K562 (cell line): ENCODE measurements around the gene LCE1B. TPM values are rescaled to one million over a fixed set of nuclear protein-coding genes. Genes with fewer than 3 reads are reported as not detected.

ENCODE experiments used
- ATAC-seq: fragments of 200-7000 bp; cut with Tn5 transposase; 3 replicates; pipeline ENCODE4 v1.9.1; 2020; ENCODE audit warnings: moderate library complexity
- BruUV-seq: library from RNA; stranded (reverse); fragments of 400-500 nt; replicated peaks from 2 replicates; lab custom pipeline; 2021; lab: Mats Ljungman, UMichigan
- CTCF ChIA-PET: fragments of 300-600 bp; formaldehyde crosslinking; extraction: SDS; loops from one replicate; lab custom pipeline; 2021; ENCODE audit warnings: low intra/inter-chr PET ratio; lab: Yijun Ruan, JAX
- POLR2A ChIA-PET: fragments of 300-600, 350-650 bp; sonication (Branson Sonifier 250); formaldehyde crosslinking; extraction: SDS; loops from one replicate; lab custom pipeline; 2021; ENCODE audit warnings: antibody characterized with exemption, inconsistent platforms; lab: Yijun Ruan, JAX
- DNase-seq, 4 experiments: peaks; one replicate each; pipeline versions ENCODE4 v3.0.0 to v3.0.0-alpha.2; 2011 to 2018; ENCODE audit warnings: low spot score in 3 of 4, mixed read lengths in 3 of 4; ENCODE audit errors: extremely low read depth in 1 of 4
- FAIRE-seq: peaks from 2 replicates; lab custom pipeline; 2011; peaks lifted over from hg19 to GRCh38; lab: Jason Lieb, UNC
- H2AFZ ChIP-seq: 2 replicates; pipeline ENCODE4 v1.6.0; 2011; ENCODE audit warnings: low read depth, low read length, control low read depth, inconsistent platforms
- H3K27ac ChIP-seq: fragments of 200-600 bp; 3 replicates; pipeline ENCODE4 v1.8.0; 2011; ENCODE audit warnings: low read depth, mild to moderate bottlenecking, control low read depth, inconsistent platforms, low read length, moderate library complexity, mixed read lengths; ENCODE audit errors: extremely low read depth
- H3K27me3 ChIP-seq, 2 experiments: fragments of 300-600 bp in 1 of 2; 2 replicates in 1 of 2; 3 replicates in 1 of 2; pipeline versions ENCODE4 v1.6.0 to v1.8.0; 2011; ENCODE audit warnings: inconsistent platforms in 2 of 2, low read length in 2 of 2, mild to moderate bottlenecking in 1 of 2, mixed read lengths in 1 of 2, moderate library complexity in 1 of 2; ENCODE audit not compliant: control insufficient read depth in 2 of 2, insufficient read depth in 2 of 2
- H3K36me3 ChIP-seq: fragments of 300-600 bp; 3 replicates; pipeline ENCODE4 v1.8.0; 2011; ENCODE audit warnings: mild to moderate bottlenecking, low read length, inconsistent platforms; ENCODE audit not compliant: control insufficient read depth, insufficient read depth
- H3K4me1 ChIP-seq, 2 experiments: fragments of 200-600 bp in 1 of 2; replicated peaks in 1 of 2; 2 replicates in 1 of 2; 3 replicates in 1 of 2; pipeline versions ENCODE4 v1.5.1 to v1.8.0; 2011; ENCODE audit warnings: inconsistent platforms in 2 of 2, low read length in 2 of 2, mild to moderate bottlenecking in 1 of 2, mixed read lengths in 1 of 2, moderate library complexity in 1 of 2; ENCODE audit not compliant: control insufficient read depth in 2 of 2, insufficient read depth in 2 of 2
- H3K4me2 ChIP-seq: 2 replicates; pipeline ENCODE4 v1.6.1; 2011; ENCODE audit warnings: low read length, control low read depth, inconsistent platforms, mixed read lengths; ENCODE audit not compliant: insufficient read depth
- H3K4me3 ChIP-seq: fragments of 200-600 bp; sonication (generic), shearing (Covaris generic); 2 replicates; pipeline ENCODE4 v1.5.1; 2016; ENCODE audit warnings: control low read depth, inconsistent platforms
- H3K79me2 ChIP-seq: fragments of 200-600 bp; 3 replicates; pipeline ENCODE4 v1.8.0; 2011; ENCODE audit warnings: low read length, inconsistent platforms; ENCODE audit not compliant: control insufficient read depth, insufficient read depth
- H3K9ac ChIP-seq, 2 experiments: 2 replicates each; pipeline versions ENCODE4 v1.6.0 to v1.6.1; 2011; ENCODE audit warnings: low read depth in 2 of 2, low read length in 2 of 2, control low read depth in 1 of 2, inconsistent platforms in 1 of 2, mild to moderate bottlenecking in 1 of 2, mixed read lengths in 1 of 2; ENCODE audit not compliant: insufficient read depth in 1 of 2
- H3K9me1 ChIP-seq: one replicate; pipeline ENCODE4 v1.6.0; 2011; ENCODE audit warnings: inconsistent platforms, mild to moderate bottlenecking, low read length, moderate library complexity; ENCODE audit not compliant: control insufficient read depth, insufficient read depth
- H3K9me3 ChIP-seq: replicated peaks from 2 replicates; pipeline ENCODE4 v1.5.1; 2011; ENCODE audit warnings: low read depth, low read length, inconsistent platforms; ENCODE audit not compliant: control insufficient read depth, insufficient read depth
- H4K20me1 ChIP-seq: replicated peaks from 2 replicates; pipeline ENCODE4 v1.6.1; 2011; ENCODE audit warnings: low read length, inconsistent platforms, mixed read lengths; ENCODE audit not compliant: control insufficient read depth, insufficient read depth
- ATF7 ChIP-seq: fragments of 450-650 bp; IDR thresholded peaks from 2 replicates; pipeline ENCODE4 v1.7.1; 2014; ENCODE audit warnings: mild to moderate bottlenecking, moderate library complexity
- CREB1 ChIP-seq, 2 experiments: sonication (generic) in 1 of 2; formaldehyde crosslinking in 1 of 2; IDR thresholded peaks; 2 replicates each; pipeline versions ENCODE4 v1.6.1 to v1.8.0; 2012 to 2022; ENCODE audit warnings: inconsistent platforms in 1 of 2, mild to moderate bottlenecking in 1 of 2, missing genetic modification reagents in 1 of 2, moderate library complexity in 1 of 2
- EGR1 ChIP-seq: fragments of 450-650 bp; conservative IDR thresholded peaks from 2 replicates; pipeline ENCODE4 v1.6.1; 2017; ENCODE audit warnings: mild to moderate bottlenecking
- EZH2 ChIP-seq: IDR thresholded peaks from 2 replicates; pipeline ENCODE4 v1.6.1; 2012; ENCODE audit warnings: low read depth, mild to moderate bottlenecking, inconsistent platforms, low read length, borderline replicate concordance
- HOXB6 ChIP-seq: fragments of 250-450 bp; sonication (Bioruptor Pico); IDR thresholded peaks from 2 replicates; pipeline ENCODE4 v1.5.1; 2022; ENCODE audit warnings: mild to moderate bottlenecking, borderline replicate concordance
- KAT8 ChIP-seq: fragments of 450-650 bp; IDR thresholded peaks from 2 replicates; pipeline ENCODE4 v1.6.1; 2016; ENCODE audit warnings: low read depth, mild to moderate bottlenecking
- KLF16 ChIP-seq: IDR thresholded peaks from 2 replicates; pipeline ENCODE4 v1.6.1; 2016; ENCODE audit warnings: antibody characterized with exemption
- KLF6 ChIP-seq: fragments of 250-450 bp; sonication (Bioruptor Pico); IDR thresholded peaks from 2 replicates; pipeline ENCODE4 v1.4.0; 2020; ENCODE audit warnings: mild to moderate bottlenecking, moderate library complexity, borderline replicate concordance
- MEF2A ChIP-seq: IDR thresholded peaks from 2 replicates; pipeline ENCODE4 v1.6.1; 2011; ENCODE audit warnings: low read depth, mild to moderate bottlenecking, low read length, moderate library complexity; ENCODE audit not compliant: control insufficient read depth
- SAFB ChIP-seq: fragments of 200-400 bp; formaldehyde crosslinking; IDR thresholded peaks from 2 replicates; pipeline ENCODE4 v1.6.1; 2017; ENCODE audit warnings: low read depth, low read length, borderline replicate concordance
- SMAD1 ChIP-seq: fragments of 150-350 bp; IDR thresholded peaks from 2 replicates; pipeline ENCODE4 v1.6.1; 2014; ENCODE audit warnings: low read length, low read depth; ENCODE audit not compliant: partially characterized antibody
- SRF ChIP-seq, 2 experiments: fragments of 250-450, 450-650 bp in 1 of 2; sonication (Bioruptor Pico) in 1 of 2; sonication (generic) in 1 of 2; formaldehyde crosslinking; IDR thresholded peaks; 2 replicates each; pipeline versions ENCODE4 v1.5.0 to v1.5.1; 2020 to 2022; ENCODE audit warnings: mild to moderate bottlenecking in 1 of 2, missing genetic modification reagents in 1 of 2
- ZKSCAN8 ChIP-seq: fragments of 200-800 bp; sonication (Bioruptor generic); IDR thresholded peaks from 2 replicates; pipeline ENCODE4 v1.6.1; 2016; ENCODE audit warnings: missing genetic modification characterization, missing compliant biosample characterization
- ZNF212 ChIP-seq: fragments of 450-650 bp; formaldehyde crosslinking; IDR thresholded peaks from 2 replicates; pipeline ENCODE4 v1.4.0; 2020; ENCODE audit warnings: mild to moderate bottlenecking
- ZNF253 ChIP-seq: fragments of 250-450 bp; sonication (Bioruptor Pico); conservative IDR thresholded peaks from 2 replicates; pipeline ENCODE4 v1.6.1; 2021; ENCODE audit warnings: mild to moderate bottlenecking
- ZNF280A ChIP-seq: fragments of 450-650 bp; IDR thresholded peaks from 2 replicates; pipeline ENCODE4 v1.6.1; 2018; ENCODE audit warnings: mild to moderate bottlenecking, low read depth; ENCODE audit not compliant: partially characterized antibody
- ZNF584 ChIP-seq: fragments of 200-800 bp; sonication (Bioruptor generic); IDR thresholded peaks from 2 replicates; pipeline ENCODE4 v1.6.1; 2016; ENCODE audit warnings: low read depth, mild to moderate bottlenecking, missing genetic modification characterization, missing compliant biosample characterization
- ZNF586 ChIP-seq: fragments of 450-650 bp; formaldehyde crosslinking; conservative IDR thresholded peaks from 2 replicates; pipeline ENCODE4 v1.4.0; 2020; ENCODE audit warnings: mild to moderate bottlenecking, moderate library complexity
- WGBS: fragments of 100-300 bp; shearing (Covaris generic); methylation state at CpG from one replicate; pipeline ENCODE4 v1.1.6; 2016; ENCODE audit warnings: low coverage, mixed read lengths; ENCODE audit not compliant: insufficient coverage; ENCODE audit errors: missing lambda C conversion rate; 5-methylcytosine and 5-hydroxymethylcytosine counted together
- in situ Hi-C: fragments of 300-500 bp; cut with MboI; formaldehyde crosslinking; loops from 4 replicates; pipeline ENCODE4 v1.15.0; 2018; ENCODE audit warnings: inconsistent platforms, mixed read lengths
- intact Hi-C: fragments of 100-400 bp; cut with micrococcal nuclease; formaldehyde crosslinking; loops from 2 replicates; pipeline ENCODE4 v1.14.2; 2022
- polyA plus RNA-seq, 8 experiments: library from polyadenylated mRNA; depleted of rRNA in 4 of 8; stranded (reverse) in 5 of 8; unstranded in 3 of 8; fragments of >200 nt; fragmentation: Nextera tagmentation in 2 of 8; fragmentation: Illumina TruSeq in 1 of 8; extraction: Ambion mirVana in 2 of 8; extraction: Trizol in 1 of 8; gene quantifications; 2 replicates each; pipeline versions ENCODE4 v1.2.1 to v1.2.3, GENCODE V29; 2011 to 2014; ENCODE audit warnings: inconsistent platforms in 1 of 8, missing spikeins in 1 of 8
- total RNA-seq, 7 experiments: library from RNA; depleted of rRNA in 6 of 7; stranded (reverse); fragments of >200 nt in 6 of 7; fragmentation: Illumina TruSeq in 2 of 7; extraction: Trizol in 2 of 7; gene quantifications; 2 replicates each; pipeline versions ENCODE4 v1.2.1 to v1.2.3, GENCODE V29; 2011 to 2021; ENCODE audit warnings: low replicate concordance in 1 of 7
- TF ChIP-seq, protein P1 (sequence below): fragments of 450-650 bp; formaldehyde crosslinking; IDR thresholded peaks from 2 replicates; pipeline ENCODE4 v1.4.0; 2022; ENCODE audit warnings: missing genetic modification characterization
- TF ChIP-seq, protein P2 (sequence below): sonication (generic); formaldehyde crosslinking; IDR thresholded peaks from 2 replicates; pipeline ENCODE4 v1.8.1; 2023; ENCODE audit warnings: mild to moderate bottlenecking, missing genetic modification reagents

LCE1B gene
- total and polyA plus RNA-seq, 9 of the 15 experiments (the other 6 are each of a cell fraction or from before 2014, with no cell fraction given), result not detected

GRCh38 chr1:152855661-152856060 is 43.9 kb downstream of the LCE1B start (continued):
- TF ChIP-seq, protein P1, sequence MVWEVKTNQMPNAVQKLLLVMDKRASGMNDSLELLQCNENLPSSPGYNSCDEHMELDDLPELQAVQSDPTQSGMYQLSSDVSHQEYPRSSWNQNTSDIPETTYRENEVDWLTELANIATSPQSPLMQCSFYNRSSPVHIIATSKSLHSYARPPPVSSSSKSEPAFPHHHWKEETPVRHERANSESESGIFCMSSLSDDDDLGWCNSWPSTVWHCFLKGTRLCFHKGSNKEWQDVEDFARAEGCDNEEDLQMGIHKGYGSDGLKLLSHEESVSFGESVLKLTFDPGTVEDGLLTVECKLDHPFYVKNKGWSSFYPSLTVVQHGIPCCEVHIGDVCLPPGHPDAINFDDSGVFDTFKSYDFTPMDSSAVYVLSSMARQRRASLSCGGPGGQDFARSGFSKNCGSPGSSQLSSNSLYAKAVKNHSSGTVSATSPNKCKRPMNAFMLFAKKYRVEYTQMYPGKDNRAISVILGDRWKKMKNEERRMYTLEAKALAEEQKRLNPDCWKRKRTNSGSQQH (CRISPR knock-in tag), result no peak
- TF ChIP-seq SMAD1, result no peak

GRCh38 chr1:152858062-152858461 is 46.3 kb downstream of the LCE1B start:
- H4K20me1 ChIP-seq, result no peaks in the 10 kb centered on the region
- H2AFZ ChIP-seq, result no peak overlapping the region
- H3K36me3 ChIP-seq, result no peaks in the 10 kb centered on the region
- H3K9me1 ChIP-seq, result no peaks in the 10 kb centered on the region
- ATAC-seq (no peak), FAIRE-seq (no peak), DNase-seq (no peak)
- H3K27me3 ChIP-seq, result no peaks in the 10 kb centered on the region
- no peak overlapping the region for H3K9ac ChIP-seq
- intact Hi-C loops, result no loop called here
- 0% methylated on average over 1 of the region's 1 CpG for WGBS
- no TSS peak for BruUV-seq
- no peak overlapping the region for H3K4me2 ChIP-seq
- ChIA-PET CTCF (no interaction called here), POLR2A (no interaction called here)
- no peak overlapping the region for H3K27ac ChIP-seq
- H3K79me2 ChIP-seq, result no peaks in the 10 kb centered on the region
- H3K4me3 ChIP-seq, result no peak overlapping the region
- in situ Hi-C loops, result no loop called here
- no peaks in the 10 kb centered on the region for H3K4me1 ChIP-seq
- H3K9me3 ChIP-seq, result no peaks in the 10 kb centered on the region
- TF ChIP-seq SAFB (no peak), CREB1 (IDR thresholded peaks at IDR 0.05) (no peak), CREB1 (CRISPR knock-in tag; IDR thresholded peaks at IDR 0.05) (no peak), ZKSCAN8 (CRISPR knock-in tag) (no peak), ZNF586 (CRISPR knock-in tag) (no peak), EZH2 (no peak), ZNF584 (CRISPR knock-in tag) (no peak), MEF2A (no peak), HOXB6 (no peak), ATF7 (no peak), ZNF280A (no peak), KAT8 (no peak), ZNF253 (CRISPR knock-in tag) (no peak), EGR1 (no peak), KLF16 (no peak), KLF6 (CRISPR knock-in tag) (no peak), SRF (CRISPR knock-in tag; IDR thresholded peaks at IDR 0.05) (no peak), ZNF212 (CRISPR knock-in tag) (no peak)
- TF ChIP-seq, protein P2, sequence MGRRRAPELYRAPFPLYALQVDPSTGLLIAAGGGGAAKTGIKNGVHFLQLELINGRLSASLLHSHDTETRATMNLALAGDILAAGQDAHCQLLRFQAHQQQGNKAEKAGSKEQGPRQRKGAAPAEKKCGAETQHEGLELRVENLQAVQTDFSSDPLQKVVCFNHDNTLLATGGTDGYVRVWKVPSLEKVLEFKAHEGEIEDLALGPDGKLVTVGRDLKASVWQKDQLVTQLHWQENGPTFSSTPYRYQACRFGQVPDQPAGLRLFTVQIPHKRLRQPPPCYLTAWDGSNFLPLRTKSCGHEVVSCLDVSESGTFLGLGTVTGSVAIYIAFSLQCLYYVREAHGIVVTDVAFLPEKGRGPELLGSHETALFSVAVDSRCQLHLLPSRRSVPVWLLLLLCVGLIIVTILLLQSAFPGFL (CRISPR knock-in tag), result no peak
